Osteoblast (primary cell): ENCODE measurements around the gene TENM4. TPM values are rescaled to one million over a fixed set of nuclear protein-coding genes. Genes with fewer than 3 reads are reported as not detected.
A peak's percentile ranks its signal among the peaks of the same experiment; 100 is the strongest.

Experiments used
- DNase-seq: peaks from one replicate; pipeline ENCODE4 v3.0.0; 2011; ENCODE audit warnings: low spot score, mixed read lengths; ENCODE audit not compliant: insufficient read length; ENCODE audit errors: missing footprints
- H2AFZ ChIP-seq: 2 replicates; pipeline ENCODE4 v1.6.0; 2011; ENCODE audit warnings: mild to moderate bottlenecking, low read length
- H3K27ac ChIP-seq: 2 replicates; pipeline ENCODE4 v1.5.1; 2011; ENCODE audit warnings: mild to moderate bottlenecking, low read depth, low read length, moderate library complexity
- H3K27me3 ChIP-seq: 2 replicates; pipeline ENCODE4 v1.6.0; 2012; ENCODE audit warnings: mild to moderate bottlenecking, control low read depth, inconsistent platforms, low read length, moderate library complexity; ENCODE audit not compliant: insufficient read depth
- H3K36me3 ChIP-seq: 2 replicates; pipeline ENCODE4 v1.5.1; 2011; ENCODE audit warnings: mild to moderate bottlenecking, low read length, control low read depth, moderate library complexity; ENCODE audit not compliant: insufficient read depth
- H3K4me1 ChIP-seq: 2 replicates; pipeline ENCODE4 v1.5.1; 2011; ENCODE audit warnings: mild to moderate bottlenecking, low read length, control low read depth, moderate library complexity; ENCODE audit not compliant: insufficient read depth
- H3K4me2 ChIP-seq: 2 replicates; pipeline ENCODE4 v1.6.0; 2011; ENCODE audit warnings: mild to moderate bottlenecking, low read length; ENCODE audit not compliant: insufficient read depth
- H3K4me3 ChIP-seq: fragments of 200-600 bp; sonication (generic); 3 replicates; pipeline ENCODE4 v1.5.1; 2012; ENCODE audit warnings: mild to moderate bottlenecking, low read length, inconsistent platforms; ENCODE audit not compliant: insufficient read depth
- H3K79me2 ChIP-seq: 2 replicates; pipeline ENCODE4 v1.6.0; 2012; ENCODE audit warnings: mild to moderate bottlenecking, low read length, control low read depth, inconsistent platforms; ENCODE audit not compliant: insufficient read depth
- H3K9me3 ChIP-seq: 2 replicates; pipeline ENCODE4 v1.5.1; 2011; ENCODE audit warnings: low read depth, low read length, control low read depth
- H4K20me1 ChIP-seq: 2 replicates; pipeline ENCODE4 v1.6.0; 2012; ENCODE audit warnings: mild to moderate bottlenecking, low read length, control low read depth; ENCODE audit not compliant: insufficient read depth
- CTCF ChIP-seq: IDR thresholded peaks from 2 replicates; pipeline ENCODE4 v1.5.1; 2011; ENCODE audit warnings: mild to moderate bottlenecking, low read depth, low read length, moderate library complexity; ENCODE audit errors: extremely low read depth
- total RNA-seq: library from RNA; depleted of rRNA; stranded (reverse); fragments of >200 nt; gene quantifications from 2 replicates; pipeline ENCODE4 v1.2.3, GENCODE V29; 2012

Gene TENM4
- total RNA-seq, 1 donor: 63.3 TPM

- Histone ChIP-seq H3K4me2 (no peak overlapping the region), H3K36me3 (no peaks in the 10 kb centered on the region), H2AFZ (no peak overlapping the region), H3K9me3 (no peaks in the 10 kb centered on the region), H3K27me3 (no peaks in the 10 kb centered on the region), H3K27ac (no peak overlapping the region), H3K4me1 (no peaks in the 10 kb centered on the region), H3K4me3 (no peak overlapping the region), H4K20me1 (no peaks in the 10 kb centered on the region), H3K79me2 (no peaks in the 10 kb centered on the region)
- no peak for DNase-seq
- TF ChIP-seq CTCF: peak; percentile 38
Measured at GRCh38 chr11:79259800-79260199, 181.0 kb downstream of the TENM4 start.

GRCh38 chr11:79258576-79258975 is 182.3 kb downstream of the TENM4 start:
- H4K20me1 ChIP-seq: no peaks in the 10 kb centered on the region
- no peak overlapping the region for H3K4me2 ChIP-seq
- no peaks in the 10 kb centered on the region for H3K36me3 ChIP-seq
- no peaks in the 10 kb centered on the region for H3K9me3 ChIP-seq
- H3K4me1 ChIP-seq: no peaks in the 10 kb centered on the region
- no peaks in the 10 kb centered on the region for H3K79me2 ChIP-seq
- DNase-seq: no peak
- no peak overlapping the region for H3K4me3 ChIP-seq
- no peak overlapping the region for H3K27ac ChIP-seq
- TF ChIP-seq CTCF: no peak
- no peak overlapping the region for H2AFZ ChIP-seq
- H3K27me3 ChIP-seq: no peaks in the 10 kb centered on the region

- no peak overlapping the region for H3K4me3 ChIP-seq
- no peaks in the 10 kb centered on the region for H3K9me3 ChIP-seq
- TF ChIP-seq CTCF: no peak
- H3K79me2 ChIP-seq: no peaks in the 10 kb centered on the region
- no peak overlapping the region for H3K4me2 ChIP-seq
- H3K27me3 ChIP-seq: no peaks in the 10 kb centered on the region
- H4K20me1 ChIP-seq: no peaks in the 10 kb centered on the region
- H2AFZ ChIP-seq: no peak overlapping the region
- no peaks in the 10 kb centered on the region for H3K36me3 ChIP-seq
- H3K4me1 ChIP-seq: no peaks in the 10 kb centered on the region
- H3K27ac ChIP-seq: no peak overlapping the region
- DNase-seq: no peak
Measured at GRCh38 chr11:79255965-79256364, 184.9 kb downstream of the TENM4 start.

DNA sequence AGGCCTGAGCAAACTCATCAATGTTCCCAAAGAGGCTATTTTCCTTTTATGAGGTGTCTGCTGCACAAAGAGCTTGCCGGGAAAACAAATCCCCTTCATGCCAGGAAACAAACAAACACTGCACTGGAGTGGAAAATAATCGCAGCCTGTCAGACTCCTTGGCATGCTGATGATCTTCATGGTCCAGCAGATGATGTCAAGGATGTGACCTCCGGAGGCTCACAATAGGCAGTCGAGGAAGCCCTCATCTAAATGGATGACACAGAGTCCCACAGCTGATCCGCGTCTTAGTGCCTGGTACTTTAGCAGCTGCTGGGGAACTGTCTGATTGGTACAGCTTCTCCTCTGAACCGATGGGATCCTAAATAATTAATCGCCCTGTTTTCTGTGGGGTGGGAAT is 187.6 kb downstream of the TENM4 start:
- no peak overlapping the region for H2AFZ ChIP-seq
- no peaks in the 10 kb centered on the region for H3K79me2 ChIP-seq
- H3K27ac ChIP-seq: no peak overlapping the region
- no peaks in the 10 kb centered on the region for H3K36me3 ChIP-seq
- TF ChIP-seq CTCF: no peak
- no peaks in the 10 kb centered on the region for H4K20me1 ChIP-seq
- no peaks in the 10 kb centered on the region for H3K4me1 ChIP-seq
- no peaks in the 10 kb centered on the region for H3K27me3 ChIP-seq
- no peak overlapping the region for H3K4me3 ChIP-seq
- no peaks in the 10 kb centered on the region for H3K9me3 ChIP-seq
- no peak for DNase-seq
- no peak overlapping the region for H3K4me2 ChIP-seq
